GM12878 (cell line): ENCODE data around the gene LIN54. TPM values are rescaled to one million over a fixed set of nuclear protein-coding genes. Genes with fewer than 3 reads are reported as not detected.

Source experiments
- ATF7 ChIP-seq: fragments of 450-650 bp; IDR thresholded peaks from 2 replicates; pipeline ENCODE4 v1.6.1; 2016; ENCODE audit warnings: low read depth, mild to moderate bottlenecking
- BACH1 ChIP-seq: fragments of 450-650 bp; IDR thresholded peaks from 2 replicates; pipeline ENCODE4 v1.6.1; 2017; ENCODE audit warnings: mild to moderate bottlenecking, borderline replicate concordance
- DPF2 ChIP-seq: fragments of 450-650 bp; IDR thresholded peaks from 2 replicates; pipeline ENCODE4 v1.6.1; 2017; ENCODE audit warnings: mild to moderate bottlenecking
- EGR1 ChIP-seq, 2 experiments: IDR thresholded peaks; 1 replicate in 1 of 2; 2 replicates in 1 of 2; pipeline ENCODE4 v1.6.1; 2011 to 2012; ENCODE audit warnings: low read depth in 2 of 2, low read length in 2 of 2, borderline replicate concordance in 1 of 2, mild to moderate bottlenecking in 1 of 2, moderate library complexity in 1 of 2
- ETV6 ChIP-seq, 2 experiments: fragments of 450-650 bp in 1 of 2; IDR thresholded peaks in 1 of 2; conservative IDR thresholded peaks in 1 of 2; 2 replicates each; pipeline ENCODE4 v1.6.1; 2014; ENCODE audit warnings: antibody characterized with exemption in 1 of 2, borderline replicate concordance in 1 of 2, low read depth in 1 of 2, mild to moderate bottlenecking in 1 of 2, moderate library complexity in 1 of 2
- JUNB ChIP-seq: IDR thresholded peaks from 2 replicates; pipeline ENCODE4 v1.6.1; 2016; ENCODE audit warnings: antibody characterized with exemption, mild to moderate bottlenecking
- MEF2A ChIP-seq: IDR thresholded peaks from 2 replicates; pipeline ENCODE4 v1.6.1; 2011; ENCODE audit warnings: low read depth, mild to moderate bottlenecking, low read length, moderate library complexity; ENCODE audit not compliant: insufficient read depth
- MYC ChIP-seq: IDR thresholded peaks from 2 replicates; pipeline ENCODE4 v1.6.1; 2011; ENCODE audit warnings: mild to moderate bottlenecking, low read length, moderate library complexity, inconsistent platforms; ENCODE audit not compliant: insufficient read depth, insufficient replicate concordance, insufficient read length, severe bottlenecking
- NBN ChIP-seq: fragments of 450-650 bp; IDR thresholded peaks from 2 replicates; pipeline ENCODE4 v1.6.1; 2016
- NFXL1 ChIP-seq: fragments of 450-650 bp; IDR thresholded peaks from 2 replicates; pipeline ENCODE4 v1.6.1; 2017; ENCODE audit warnings: antibody characterized with exemption, mild to moderate bottlenecking, borderline replicate concordance
- NR2C1 ChIP-seq: fragments of 450-650 bp; IDR thresholded peaks from 2 replicates; pipeline ENCODE4 v1.6.1; 2017; ENCODE audit warnings: antibody characterized with exemption, mild to moderate bottlenecking, moderate library complexity
- POLR2AphosphoS2 ChIP-seq: IDR thresholded peaks from 2 replicates; pipeline ENCODE4 v1.6.1; 2011; ENCODE audit warnings: low read depth, mild to moderate bottlenecking, low read length, improper control_type of control experiment, moderate library complexity
- SPI1 ChIP-seq: IDR thresholded peaks from 2 replicates; pipeline ENCODE4 v1.6.1; 2011; ENCODE audit warnings: low read depth, mild to moderate bottlenecking, low read length, moderate library complexity, borderline replicate concordance; ENCODE audit not compliant: insufficient read depth
- WRNIP1 ChIP-seq: IDR thresholded peaks from 2 replicates; pipeline ENCODE4 v1.6.1; 2011; ENCODE audit warnings: low read depth, low read length, improper control_type of control experiment, borderline replicate concordance
- ZNF24 ChIP-seq: fragments of 450-650 bp; IDR thresholded peaks from 2 replicates; pipeline ENCODE4 v1.6.1; 2017; ENCODE audit warnings: antibody characterized with exemption, mild to moderate bottlenecking
- polyA plus RNA-seq, 11 experiments: library from polyadenylated mRNA; depleted of rRNA in 4 of 11; unstranded in 6 of 11; stranded (reverse) in 5 of 11; fragments of >200 nt; fragmentation: Nextera tagmentation in 4 of 11; fragmentation: Illumina TruSeq in 1 of 11; extraction: Ambion mirVana in 4 of 11; extraction: Trizol in 1 of 11; gene quantifications; 1 replicate in 1 of 11; 2 replicates in 10 of 11; pipeline versions ENCODE4 v1.2.1 to v1.2.3, GENCODE V29; 2011 to 2016; ENCODE audit warnings: inconsistent platforms in 2 of 11, missing spikeins in 2 of 11, low read depth in 1 of 11
- total RNA-seq, 4 experiments: library from RNA; depleted of rRNA in 3 of 4; stranded (reverse); fragments of >200 nt in 3 of 4; fragmentation: Illumina TruSeq in 1 of 4; extraction: Trizol in 1 of 4; gene quantifications; 2 replicates each; pipeline versions ENCODE4 v1.2.1 to v1.2.3, GENCODE V29; 2013 to 2021
- TF ChIP-seq, protein P1 (sequence below): fragments of 450-650 bp; formaldehyde crosslinking; IDR thresholded peaks from 2 replicates; pipeline ENCODE4 v1.4.0; 2022; ENCODE audit warnings: mild to moderate bottlenecking, moderate library complexity
- TF ChIP-seq, protein P2 (sequence below): IDR thresholded peaks from 2 replicates; pipeline ENCODE4 v1.6.1; 2012; ENCODE audit warnings: improper control_type of control experiment, low read depth, low read length; ENCODE audit not compliant: insufficient replicate concordance
- TF ChIP-seq, protein P3 (sequence below): IDR thresholded peaks from 2 replicates; pipeline ENCODE4 v1.6.1; 2012; ENCODE audit warnings: low read depth, low read length, improper control_type of control experiment
- TF ChIP-seq, protein P4 (sequence below): IDR thresholded peaks from 2 replicates; pipeline ENCODE4 v1.6.1; 2012; ENCODE audit warnings: low read length, inconsistent platforms

The LIN54 gene
- total and polyA plus RNA-seq, 10 of the 15 experiments (the other 5 are each of a cell fraction or from before 2014, with no cell fraction given) = 1.5 to 20.4 (median 12.2) TPM

DNA sequence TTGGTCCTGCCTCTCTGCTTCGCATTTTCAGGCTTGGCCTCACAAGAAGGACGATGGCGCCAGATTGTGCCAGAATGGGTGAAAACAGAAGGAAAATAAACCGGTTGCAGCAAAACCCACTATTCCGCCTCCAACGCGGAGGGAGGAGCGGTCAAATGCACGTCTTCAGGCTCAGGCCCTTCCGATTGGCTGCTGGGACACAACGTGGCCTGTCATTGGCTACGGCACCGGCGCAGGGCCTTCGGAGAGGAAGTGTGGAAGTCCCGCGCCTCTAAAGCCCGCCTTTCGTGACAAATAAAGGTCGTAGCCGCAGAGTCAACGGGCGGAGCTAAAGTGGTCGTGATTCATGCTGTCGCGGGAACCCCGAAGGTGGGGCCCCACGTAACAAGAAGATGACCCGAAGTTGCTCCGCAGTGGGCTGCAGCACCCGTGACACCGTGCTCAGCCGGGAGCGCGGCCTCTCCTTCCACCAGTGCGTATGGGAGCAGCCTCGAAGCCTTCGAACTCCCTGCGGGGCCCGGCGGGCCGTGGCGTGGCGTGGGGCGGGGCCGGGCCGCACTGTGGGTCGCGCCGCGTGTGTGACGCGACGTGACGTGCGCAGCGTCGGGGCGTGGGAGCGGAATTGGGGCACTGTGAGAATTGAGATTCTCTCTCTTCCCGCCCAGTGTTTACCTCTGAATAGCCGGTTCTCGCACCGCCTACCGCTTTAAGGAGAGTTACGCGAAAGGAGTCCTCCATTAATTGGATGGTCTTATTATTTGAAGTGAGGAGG lies 110.0 kb downstream of the LIN54 start, which contains the start of gene THAP9 (continued):
- TF ChIP-seq, protein P1, sequence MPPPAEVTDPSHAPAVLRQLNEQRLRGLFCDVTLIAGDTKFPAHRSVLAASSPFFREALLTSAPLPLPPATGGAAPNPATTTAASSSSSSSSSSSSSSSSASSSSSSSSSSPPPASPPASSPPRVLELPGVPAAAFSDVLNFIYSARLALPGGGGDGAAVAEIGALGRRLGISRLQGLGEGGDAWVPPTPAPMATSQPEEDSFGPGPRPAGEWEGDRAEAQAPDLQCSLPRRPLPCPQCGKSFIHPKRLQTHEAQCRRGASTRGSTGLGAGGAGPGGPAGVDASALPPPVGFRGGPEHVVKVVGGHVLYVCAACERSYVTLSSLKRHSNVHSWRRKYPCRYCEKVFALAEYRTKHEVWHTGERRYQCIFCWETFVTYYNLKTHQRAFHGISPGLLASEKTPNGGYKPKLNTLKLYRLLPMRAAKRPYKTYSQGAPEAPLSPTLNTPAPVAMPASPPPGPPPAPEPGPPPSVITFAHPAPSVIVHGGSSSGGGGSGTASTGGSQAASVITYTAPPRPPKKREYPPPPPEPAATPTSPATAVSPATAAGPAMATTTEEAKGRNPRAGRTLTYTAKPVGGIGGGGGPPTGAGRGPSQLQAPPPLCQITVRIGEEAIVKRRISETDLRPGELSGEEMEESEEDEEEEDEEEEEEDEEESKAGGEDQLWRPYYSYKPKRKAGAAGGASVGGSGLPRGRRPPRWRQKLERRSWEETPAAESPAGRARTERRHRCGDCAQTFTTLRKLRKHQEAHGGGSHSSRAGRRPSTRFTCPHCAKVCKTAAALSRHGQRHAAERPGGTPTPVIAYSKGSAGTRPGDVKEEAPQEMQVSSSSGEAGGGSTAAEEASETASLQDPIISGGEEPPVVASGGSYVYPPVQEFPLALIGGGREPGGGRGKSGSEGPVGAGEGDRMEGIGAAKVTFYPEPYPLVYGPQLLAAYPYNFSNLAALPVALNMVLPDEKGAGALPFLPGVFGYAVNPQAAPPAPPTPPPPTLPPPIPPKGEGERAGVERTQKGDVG (CRISPR knock-in tag) = no peak
- TF ChIP-seq NR2C1 (peak; percentile 79), NFXL1 (no peak), NBN (peak; percentile 6), DPF2 (peak; percentile 86), POLR2AphosphoS2 (peak; percentile 93), BACH1 (peak; percentile 99), WRNIP1 (no peak), ZNF24 (peak; percentile 60), JUNB (no peak; the same call in 1 of the 2 replicates), SPI1 (peak; percentile 88), EGR1 (IDR thresholded peaks at IDR 0.05; ENCODE audit: borderline replicate concordance in 1 of 2, low read depth in 2 of 2, low read length in 2 of 2) (peak; percentile 29 to 30; a peak in 1 of 3 replicates), MEF2A (0 out of 2 replicates have a peak, but pooled peaks have one; percentile 40), ETV6 (conservative IDR thresholded peaks at IDR 0.05 in 1 of 2, IDR thresholded peaks at IDR 0.05 in 1 of 2; ENCODE audit: borderline replicate concordance in 1 of 2, low read depth in 1 of 2) (peak in 1 of 2 experiments; percentile 45; a peak in 1 of 4 replicates), MYC (peak; percentile 3), ATF7 (peak; percentile 65)
- TF ChIP-seq, protein P2, sequence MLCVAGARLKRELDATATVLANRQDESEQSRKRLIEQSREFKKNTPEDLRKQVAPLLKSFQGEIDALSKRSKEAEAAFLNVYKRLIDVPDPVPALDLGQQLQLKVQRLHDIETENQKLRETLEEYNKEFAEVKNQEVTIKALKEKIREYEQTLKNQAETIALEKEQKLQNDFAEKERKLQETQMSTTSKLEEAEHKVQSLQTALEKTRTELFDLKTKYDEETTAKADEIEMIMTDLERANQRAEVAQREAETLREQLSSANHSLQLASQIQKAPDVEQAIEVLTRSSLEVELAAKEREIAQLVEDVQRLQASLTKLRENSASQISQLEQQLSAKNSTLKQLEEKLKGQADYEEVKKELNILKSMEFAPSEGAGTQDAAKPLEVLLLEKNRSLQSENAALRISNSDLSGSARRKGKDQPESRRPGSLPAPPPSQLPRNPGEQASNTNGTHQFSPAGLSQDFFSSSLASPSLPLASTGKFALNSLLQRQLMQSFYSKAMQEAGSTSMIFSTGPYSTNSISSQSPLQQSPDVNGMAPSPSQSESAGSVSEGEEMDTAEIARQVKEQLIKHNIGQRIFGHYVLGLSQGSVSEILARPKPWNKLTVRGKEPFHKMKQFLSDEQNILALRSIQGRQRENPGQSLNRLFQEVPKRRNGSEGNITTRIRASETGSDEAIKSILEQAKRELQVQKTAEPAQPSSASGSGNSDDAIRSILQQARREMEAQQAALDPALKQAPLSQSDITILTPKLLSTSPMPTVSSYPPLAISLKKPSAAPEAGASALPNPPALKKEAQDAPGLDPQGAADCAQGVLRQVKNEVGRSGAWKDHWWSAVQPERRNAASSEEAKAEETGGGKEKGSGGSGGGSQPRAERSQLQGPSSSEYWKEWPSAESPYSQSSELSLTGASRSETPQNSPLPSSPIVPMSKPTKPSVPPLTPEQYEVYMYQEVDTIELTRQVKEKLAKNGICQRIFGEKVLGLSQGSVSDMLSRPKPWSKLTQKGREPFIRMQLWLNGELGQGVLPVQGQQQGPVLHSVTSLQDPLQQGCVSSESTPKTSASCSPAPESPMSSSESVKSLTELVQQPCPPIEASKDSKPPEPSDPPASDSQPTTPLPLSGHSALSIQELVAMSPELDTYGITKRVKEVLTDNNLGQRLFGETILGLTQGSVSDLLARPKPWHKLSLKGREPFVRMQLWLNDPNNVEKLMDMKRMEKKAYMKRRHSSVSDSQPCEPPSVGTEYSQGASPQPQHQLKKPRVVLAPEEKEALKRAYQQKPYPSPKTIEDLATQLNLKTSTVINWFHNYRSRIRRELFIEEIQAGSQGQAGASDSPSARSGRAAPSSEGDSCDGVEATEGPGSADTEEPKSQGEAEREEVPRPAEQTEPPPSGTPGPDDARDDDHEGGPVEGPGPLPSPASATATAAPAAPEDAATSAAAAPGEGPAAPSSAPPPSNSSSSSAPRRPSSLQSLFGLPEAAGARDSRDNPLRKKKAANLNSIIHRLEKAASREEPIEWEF = no peak
- TF ChIP-seq, protein P3, sequence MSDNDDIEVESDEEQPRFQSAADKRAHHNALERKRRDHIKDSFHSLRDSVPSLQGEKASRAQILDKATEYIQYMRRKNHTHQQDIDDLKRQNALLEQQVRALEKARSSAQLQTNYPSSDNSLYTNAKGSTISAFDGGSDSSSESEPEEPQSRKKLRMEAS = peak; percentile 83
- TF ChIP-seq, protein P4, sequence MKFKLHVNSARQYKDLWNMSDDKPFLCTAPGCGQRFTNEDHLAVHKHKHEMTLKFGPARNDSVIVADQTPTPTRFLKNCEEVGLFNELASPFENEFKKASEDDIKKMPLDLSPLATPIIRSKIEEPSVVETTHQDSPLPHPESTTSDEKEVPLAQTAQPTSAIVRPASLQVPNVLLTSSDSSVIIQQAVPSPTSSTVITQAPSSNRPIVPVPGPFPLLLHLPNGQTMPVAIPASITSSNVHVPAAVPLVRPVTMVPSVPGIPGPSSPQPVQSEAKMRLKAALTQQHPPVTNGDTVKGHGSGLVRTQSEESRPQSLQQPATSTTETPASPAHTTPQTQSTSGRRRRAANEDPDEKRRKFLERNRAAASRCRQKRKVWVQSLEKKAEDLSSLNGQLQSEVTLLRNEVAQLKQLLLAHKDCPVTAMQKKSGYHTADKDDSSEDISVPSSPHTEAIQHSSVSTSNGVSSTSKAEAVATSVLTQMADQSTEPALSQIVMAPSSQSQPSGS = peak; percentile 35; the same call in 1 of the 2 replicates
